ENCODE data around the gene ZNF181. TPM values are rescaled to one million over a fixed set of nuclear protein-coding genes. Genes with fewer than 3 reads are reported as not detected.

ZNF181 gene
- total and polyA plus RNA-seq, 8 donors: 5.3 to 12.1 (median 7.5) TPM

DNA sequence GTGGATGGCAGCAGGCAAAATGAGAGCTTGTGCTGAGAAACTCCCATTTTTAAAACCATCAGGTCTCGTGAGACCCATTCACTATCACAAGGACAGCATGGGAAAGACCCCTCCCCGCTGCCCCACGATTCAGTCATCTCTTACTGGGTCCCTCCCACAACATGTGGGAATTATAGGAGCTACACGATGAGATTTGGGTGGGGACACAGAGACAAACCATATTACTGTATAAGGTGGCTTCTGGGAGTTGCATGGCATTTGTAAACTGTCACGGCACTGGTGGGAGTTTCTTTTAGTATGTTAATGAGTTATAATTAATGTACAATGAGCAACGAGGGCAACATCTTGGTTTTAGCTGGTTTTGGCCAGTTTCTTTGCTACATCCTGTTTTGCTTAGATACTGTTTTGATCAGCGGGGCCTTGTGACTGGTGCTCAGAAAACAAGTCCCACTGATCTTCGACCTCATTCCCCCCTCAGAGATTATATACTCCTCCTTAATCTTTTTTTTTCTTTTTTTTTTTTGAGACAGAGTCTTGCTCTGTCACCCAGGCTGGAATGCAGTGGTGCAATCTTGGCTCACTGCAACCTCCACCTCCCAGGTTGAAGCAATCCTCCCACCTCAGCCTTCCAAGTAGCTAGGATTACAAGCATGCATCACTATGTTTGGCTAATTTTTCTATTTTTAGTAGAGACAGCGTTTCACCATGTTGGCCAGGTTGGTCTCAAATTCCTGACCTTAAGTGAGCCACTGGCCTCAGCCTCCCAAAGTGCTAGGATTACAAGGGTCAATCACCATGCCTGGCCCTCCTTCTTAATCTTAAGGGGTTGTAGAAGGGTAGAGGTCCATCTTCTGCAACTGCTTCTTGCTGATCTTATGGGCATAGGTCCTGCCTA, 60.3 kb downstream of the ZNF181 start:
- Histone ChIP-seq H3K4me3 (no peak overlapping the region), H3K27me3 (no peaks in the 10 kb centered on the region), H3K4me1 (no peaks in the 10 kb centered on the region), H3K27ac (no peak overlapping the region), H3K9me3 (no peaks in the 10 kb centered on the region), H3K36me3 (no peaks in the 10 kb centered on the region)
- no peak for DNase-seq
- TF ChIP-seq, protein P1, sequence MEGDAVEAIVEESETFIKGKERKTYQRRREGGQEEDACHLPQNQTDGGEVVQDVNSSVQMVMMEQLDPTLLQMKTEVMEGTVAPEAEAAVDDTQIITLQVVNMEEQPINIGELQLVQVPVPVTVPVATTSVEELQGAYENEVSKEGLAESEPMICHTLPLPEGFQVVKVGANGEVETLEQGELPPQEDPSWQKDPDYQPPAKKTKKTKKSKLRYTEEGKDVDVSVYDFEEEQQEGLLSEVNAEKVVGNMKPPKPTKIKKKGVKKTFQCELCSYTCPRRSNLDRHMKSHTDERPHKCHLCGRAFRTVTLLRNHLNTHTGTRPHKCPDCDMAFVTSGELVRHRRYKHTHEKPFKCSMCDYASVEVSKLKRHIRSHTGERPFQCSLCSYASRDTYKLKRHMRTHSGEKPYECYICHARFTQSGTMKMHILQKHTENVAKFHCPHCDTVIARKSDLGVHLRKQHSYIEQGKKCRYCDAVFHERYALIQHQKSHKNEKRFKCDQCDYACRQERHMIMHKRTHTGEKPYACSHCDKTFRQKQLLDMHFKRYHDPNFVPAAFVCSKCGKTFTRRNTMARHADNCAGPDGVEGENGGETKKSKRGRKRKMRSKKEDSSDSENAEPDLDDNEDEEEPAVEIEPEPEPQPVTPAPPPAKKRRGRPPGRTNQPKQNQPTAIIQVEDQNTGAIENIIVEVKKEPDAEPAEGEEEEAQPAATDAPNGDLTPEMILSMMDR (IDR thresholded peaks at IDR 0.05): no peak
- no peak for ATAC-seq
- intact Hi-C loops (cut with DNase I): no loop called here
- FAIRE-seq: no peak
- WGBS, 2 donors: 66 to 71% methylated on average over 9 of the region's 9 CpGs

Other genes starting within 250 kb of the ZNF181 start
- gene SCGB2B2, start 57.1 kb upstream of the ZNF181 start, total RNA-seq: 1 to 10 TPM in 2 of 6 donors, under 1 TPM in 4; 0.46 to 2.1 (median 0.92) TPM
- under 1 TPM; 0.42 to 0.75 TPM for gene SCGB2B2, start 57.1 kb upstream of the ZNF181 start, polyA plus RNA-seq
- 10 to 100 TPM; 12.2 to 21.6 (median 13.7) TPM for gene ZNF302, start 56.6 kb upstream of the ZNF181 start, total RNA-seq
- gene ZNF302, start 56.6 kb upstream of the ZNF181 start, polyA plus RNA-seq: 10 to 100 TPM; 19.1 to 26.6 TPM
- gene ZNF599, start 39.0 kb downstream of the ZNF181 start, total RNA-seq: 1 to 10 TPM; 2.2 to 5.2 (median 2.8) TPM
- gene ZNF599, start 39.0 kb downstream of the ZNF181 start, polyA plus RNA-seq: 1 to 10 TPM; 3.5 to 6.8 TPM
- 1 to 10 TPM; 1.1 to 3.1 (median 2.2) TPM for gene ZNF30, start 192.7 kb downstream of the ZNF181 start, total RNA-seq
- 1 to 10 TPM; 2.8 to 3.1 TPM for gene ZNF30, start 192.7 kb downstream of the ZNF181 start, polyA plus RNA-seq
- 1 to 10 TPM; 1.5 to 6.4 (median 2.6) TPM for gene ZNF792, start 230.0 kb downstream of the ZNF181 start, total RNA-seq
- 1 to 10 TPM; 1.0 to 1.6 TPM for gene ZNF792, start 230.0 kb downstream of the ZNF181 start, polyA plus RNA-seq

All from pancreas (tissue), 10 donors.